DND-41 (cell line): ENCODE measurements around the gene TTPAL.

ENCODE experiments used
- ATAC-seq: fragments of 200-7000 bp; cut with Tn5 transposase; 3 replicates; pipeline ENCODE4 v1.9.1; 2021; ENCODE audit warnings: low read depth; ENCODE audit not compliant: insufficient read depth
- DNase-seq: peaks from one replicate; pipeline ENCODE4 v3.0.0-alpha.2; 2020
- H2AFZ ChIP-seq: 2 replicates; pipeline ENCODE4 v1.6.0; 2012; ENCODE audit warnings: low read depth, low read length
- H3K27ac ChIP-seq: 2 replicates; pipeline ENCODE4 v1.5.1; 2012; ENCODE audit warnings: low read length, inconsistent platforms
- H3K27me3 ChIP-seq: fragments of 200-600 bp; sonication (generic); 2 replicates; pipeline ENCODE4 v1.6.0; 2012; ENCODE audit warnings: low read length, mild to moderate bottlenecking, inconsistent platforms; ENCODE audit not compliant: insufficient read depth, poor library complexity
- H3K36me3 ChIP-seq: 2 replicates; pipeline ENCODE4 v1.5.1; 2012; ENCODE audit warnings: low read length, inconsistent platforms; ENCODE audit not compliant: insufficient read depth
- H3K4me1 ChIP-seq: 2 replicates; pipeline ENCODE4 v1.5.1; 2012; ENCODE audit warnings: mild to moderate bottlenecking, low read length; ENCODE audit not compliant: insufficient read depth
- H3K4me2 ChIP-seq: 2 replicates; pipeline ENCODE4 v1.6.0; 2012; ENCODE audit warnings: mild to moderate bottlenecking, moderate library complexity, low read length, inconsistent platforms; ENCODE audit not compliant: insufficient read depth
- H3K4me3 ChIP-seq, 2 experiments: fragments of 200-600 bp in 1 of 2; shearing (Covaris generic) in 1 of 2; 2 replicates each; pipeline ENCODE4 v1.5.1; 2012 to 2016; ENCODE audit warnings: inconsistent platforms in 2 of 2, low read length in 2 of 2, mild to moderate bottlenecking in 2 of 2, low read depth in 1 of 2, moderate library complexity in 1 of 2
- H3K79me2 ChIP-seq: 2 replicates; pipeline ENCODE4 v1.6.0; 2012; ENCODE audit warnings: low read length, inconsistent platforms; ENCODE audit not compliant: insufficient read depth
- H3K9ac ChIP-seq: 2 replicates; pipeline ENCODE4 v1.6.0; 2012; ENCODE audit warnings: low read depth, mild to moderate bottlenecking, inconsistent platforms, low read length, moderate library complexity
- H3K9me3 ChIP-seq: 2 replicates; pipeline ENCODE4 v1.5.1; 2012; ENCODE audit warnings: low read length, moderate library complexity, mild to moderate bottlenecking, inconsistent platforms; ENCODE audit not compliant: insufficient read depth, severe bottlenecking
- H4K20me1 ChIP-seq: 2 replicates; pipeline ENCODE4 v1.6.0; 2012; ENCODE audit warnings: low read length; ENCODE audit not compliant: insufficient read depth
- CTCF ChIP-seq: IDR thresholded peaks from 2 replicates; pipeline ENCODE4 v1.5.1; 2012; ENCODE audit warnings: borderline replicate concordance, low read length, moderate library complexity, mild to moderate bottlenecking; ENCODE audit not compliant: poor library complexity, severe bottlenecking; ENCODE audit errors: extremely low read depth
- EZH2 ChIP-seq: IDR thresholded peaks from 3 replicates; pipeline ENCODE4 v1.6.1; 2012; ENCODE audit warnings: borderline replicate concordance, low read depth, mild to moderate bottlenecking, moderate library complexity, low read length, inconsistent platforms; ENCODE audit not compliant: severe bottlenecking

TTPAL gene

GRCh38 chr20:44439318-44439717, 36.4 kb upstream of the TTPAL start:
- no peaks in the 10 kb centered on the region for H3K9me3 ChIP-seq
- H3K36me3 ChIP-seq, result no peaks in the 10 kb centered on the region

DNA sequence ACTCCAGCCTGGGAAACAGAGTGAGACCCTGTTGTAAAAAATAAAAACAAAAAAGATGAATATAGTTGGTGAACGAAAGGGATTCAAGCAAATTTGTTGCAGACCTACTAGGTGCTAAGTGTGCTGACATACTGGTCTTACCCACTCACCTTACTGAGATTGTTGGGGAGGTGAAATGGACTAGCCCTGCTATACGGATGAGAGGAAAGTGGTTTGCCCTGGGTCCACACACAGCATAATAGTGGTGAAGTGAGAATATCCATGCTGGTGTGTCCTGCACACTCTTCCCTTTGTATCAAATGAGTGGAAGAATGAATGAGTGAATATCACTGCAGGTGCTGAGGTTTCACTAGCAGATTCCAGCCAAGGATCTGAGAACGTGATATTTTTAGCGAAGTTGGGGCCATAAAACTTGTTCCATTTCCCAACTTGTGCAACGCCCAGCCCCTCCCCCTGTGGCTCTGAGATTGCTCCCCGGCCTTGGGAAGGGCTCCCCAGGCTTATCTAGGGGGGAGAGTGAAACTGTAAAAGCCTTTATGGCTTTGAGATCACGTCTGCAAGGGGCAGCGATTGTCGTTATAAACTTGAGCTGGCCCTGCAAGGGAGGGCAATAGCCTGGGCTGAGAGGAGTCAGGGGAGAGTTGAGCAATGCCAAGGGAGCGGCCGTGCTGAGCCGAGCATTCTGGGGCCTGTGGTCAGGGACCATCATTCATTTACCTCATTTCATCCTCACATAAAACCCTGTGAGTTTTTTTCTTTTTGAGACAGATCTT, 33.2 kb upstream of the TTPAL start:
- Histone ChIP-seq H3K4me3 (no peak overlapping the region), H3K4me1 (no peaks in the 10 kb centered on the region), H4K20me1 (no peaks in the 10 kb centered on the region), H3K27ac (no peak overlapping the region), H3K27me3 (peaks cover 11% of the 10 kb centered on the region), H3K9ac (no peak overlapping the region), H3K79me2 (no peaks in the 10 kb centered on the region), H2AFZ (no peak overlapping the region), H3K9me3 (no peaks in the 10 kb centered on the region), H3K4me2 (no peak overlapping the region), H3K36me3 (no peaks in the 10 kb centered on the region)
- DNase-seq, result no peak
- TF ChIP-seq CTCF (no peak), EZH2 (no peak)
- ATAC-seq, result no peak

More at GRCh38 chr20:44439318-44439717, 36.4 kb upstream of the TTPAL start:
- no peak for TF ChIP-seq CTCF
- no peak for TF ChIP-seq EZH2
- DNase-seq (no peak), ATAC-seq (no peak)
- H2AFZ ChIP-seq, result no peak overlapping the region
- H3K27me3 ChIP-seq, result no peaks in the 10 kb centered on the region
- H4K20me1 ChIP-seq, result no peaks in the 10 kb centered on the region
- H3K4me1 ChIP-seq, result no peaks in the 10 kb centered on the region
- H3K79me2 ChIP-seq, result no peaks in the 10 kb centered on the region
- no peak overlapping the region for H3K4me2 ChIP-seq
- H3K9ac ChIP-seq, result no peak overlapping the region
- H3K4me3 ChIP-seq, result no peak overlapping the region
- H3K27ac ChIP-seq, result no peak overlapping the region

DNA sequence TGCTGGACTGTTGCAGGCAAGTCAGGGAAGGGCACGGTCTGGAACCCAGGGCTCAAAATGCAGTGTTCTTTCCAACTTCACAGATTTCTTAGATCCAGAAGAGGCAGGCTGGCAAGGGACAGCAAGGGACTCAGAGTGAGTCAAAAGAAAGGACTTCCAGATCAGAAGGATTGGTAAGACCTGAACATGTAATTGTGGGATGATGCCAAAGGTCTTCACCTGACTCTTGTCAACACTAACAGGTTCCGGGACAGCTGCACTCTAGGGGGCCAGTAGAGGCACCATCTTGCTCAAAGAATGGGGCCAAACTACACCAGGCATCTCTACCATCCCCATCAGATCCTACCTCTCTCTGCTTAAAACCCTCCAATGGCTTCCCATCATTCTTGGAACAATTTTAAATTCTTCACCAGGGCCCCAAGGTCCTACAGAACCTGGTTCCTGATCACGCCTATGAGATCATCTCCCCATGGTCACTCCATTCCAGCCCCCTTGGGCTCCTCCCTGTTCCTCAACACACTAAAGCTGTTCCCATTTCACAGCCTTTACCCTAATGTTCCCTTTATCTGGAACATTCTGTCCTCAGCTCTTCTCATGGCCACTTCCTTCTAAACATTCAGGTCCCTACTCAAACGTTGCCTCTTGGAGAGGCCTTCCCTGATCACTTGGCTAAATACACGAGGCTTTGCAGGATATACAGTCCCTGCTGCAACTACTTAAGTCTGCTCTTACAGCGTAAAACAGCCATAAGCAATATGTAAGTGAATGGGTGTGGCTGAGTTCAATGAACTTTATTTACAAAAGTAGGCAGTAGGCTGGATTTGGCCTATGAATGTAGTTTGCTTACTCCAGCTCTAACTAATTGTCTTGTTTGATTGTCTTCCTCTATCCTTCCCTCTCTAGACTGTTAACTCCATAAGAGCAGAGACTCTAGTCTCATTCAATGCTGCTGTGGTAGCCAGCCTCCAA, 29.6 kb upstream of the TTPAL start:
- ATAC-seq, result no peak
- no peak for DNase-seq
- no peak overlapping the region for H3K9ac ChIP-seq
- H3K27me3 ChIP-seq, result peaks cover 21% of the 10 kb centered on the region
- no peaks in the 10 kb centered on the region for H3K4me1 ChIP-seq
- no peak overlapping the region for H3K4me3 ChIP-seq
- TF ChIP-seq CTCF (no peak), EZH2 (no peak)
- no peak overlapping the region for H3K27ac ChIP-seq
- H3K36me3 ChIP-seq, result no peaks in the 10 kb centered on the region
- H4K20me1 ChIP-seq, result no peaks in the 10 kb centered on the region
- H3K4me2 ChIP-seq, result no peak overlapping the region
- no peaks in the 10 kb centered on the region for H3K9me3 ChIP-seq
- H2AFZ ChIP-seq, result no peak overlapping the region
- H3K79me2 ChIP-seq, result no peaks in the 10 kb centered on the region
